G401 (cell line): ENCODE measurements around the gene SLC1A5. TPM values are rescaled to one million over a fixed set of nuclear protein-coding genes. Genes with fewer than 3 reads are reported as not detected.

Source experiments
- DNase-seq: peaks from one replicate; pipeline ENCODE4 v3.0.0-alpha.2; 2015; ENCODE audit warnings: low spot score
- in situ Hi-C: cut with HindIII; loops from 2 replicates; pipeline ENCODE4 v1.10.0; 2016; ENCODE audit warnings: low sequenced_read_pairs, mixed read lengths
- total RNA-seq: library from RNA; depleted of rRNA; stranded (reverse); fragments of >200 nt; shearing (Covaris generic); gene quantifications from 2 replicates; pipeline ENCODE4 v1.2.3, GENCODE V29; 2014; rRNA removed

Gene SLC1A5
- total RNA-seq, 1 experiment from 2014 or later = 159 TPM

GRCh38 chr19:46731584-46731983, 56.8 kb downstream of the SLC1A5 start:
- no peak for DNase-seq
- in situ Hi-C loops = no loop called here

- DNase-seq = no peak
- in situ Hi-C loops = no loop called here
Observed at GRCh38 chr19:46731007-46731501, 57.3 kb downstream of the SLC1A5 start.

- DNase-seq = no peak
- in situ Hi-C loops = no loop called here
Observed at GRCh38 chr19:46730595-46730994, 57.8 kb downstream of the SLC1A5 start.

- in situ Hi-C loops = no loop called here
Observed at GRCh38 chr19:46730187-46730586, 58.2 kb downstream of the SLC1A5 start.

GRCh38 chr19:46729696-46730095, 58.7 kb downstream of the SLC1A5 start:
- no peak for DNase-seq
- in situ Hi-C loops = no loop called here

More at GRCh38 chr19:46730187-46730586, 58.2 kb downstream of the SLC1A5 start:
- no peak for DNase-seq

- in situ Hi-C loops = no loop called here
- DNase-seq = peak; percentile 30
Observed at GRCh38 chr19:46728693-46729339, 59.6 kb downstream of the SLC1A5 start.

- in situ Hi-C loops = no loop called here
- DNase-seq = no peak
Observed at GRCh38 chr19:46728208-46728607, 60.2 kb downstream of the SLC1A5 start.

- in situ Hi-C loops = no loop called here
- DNase-seq = no peak
Observed at GRCh38 chr19:46727757-46728156, 60.6 kb downstream of the SLC1A5 start.

- in situ Hi-C loops = no loop called here
Observed at GRCh38 chr19:46726971-46727501, 61.4 kb downstream of the SLC1A5 start.

GRCh38 chr19:46726551-46726950, 61.8 kb downstream of the SLC1A5 start:
- in situ Hi-C loops = no loop called here
- no peak for DNase-seq

More at GRCh38 chr19:46726971-46727501, 61.4 kb downstream of the SLC1A5 start:
- DNase-seq = no peak

GRCh38 chr19:46725859-46726393, 62.5 kb downstream of the SLC1A5 start:
- in situ Hi-C loops = no loop called here

GRCh38 chr19:46725036-46725820, 63.2 kb downstream of the SLC1A5 start:
- in situ Hi-C loops = no loop called here
- no peak for DNase-seq

More at GRCh38 chr19:46725859-46726393, 62.5 kb downstream of the SLC1A5 start:
- no peak for DNase-seq

Other genes starting within 250 kb of the SLC1A5 start
- gene CALM3, start 187.3 kb downstream of the SLC1A5 start, total RNA-seq = 109 and 147 TPM in 2 replicates
- 1.7 and 16.2 TPM in 2 replicates for gene PTGIR, start 163.5 kb downstream of the SLC1A5 start, total RNA-seq
- not detected in 2 replicates for gene GNG8, start 152.4 kb downstream of the SLC1A5 start, total RNA-seq
- 12.0 and 16.3 TPM in 2 replicates for gene DACT3, start 127.4 kb downstream of the SLC1A5 start, total RNA-seq
- gene PRKD2, start 71.5 kb downstream of the SLC1A5 start, total RNA-seq = 14.6 and 19.9 TPM in 2 replicates
- 19.3 and 42.4 TPM in 2 replicates for gene FKRP, start 42.5 kb downstream of the SLC1A5 start, total RNA-seq
- 118 and 134 TPM in 2 replicates for gene STRN4, start 42.1 kb downstream of the SLC1A5 start, total RNA-seq
- gene AP2S1, start 62.3 kb upstream of the SLC1A5 start, total RNA-seq = 227 and 256 TPM in 2 replicates
- gene ARHGAP35, start 72.4 kb upstream of the SLC1A5 start, total RNA-seq = 11.6 and 14.2 TPM in 2 replicates
- gene NPAS1, start 231.2 kb upstream of the SLC1A5 start, total RNA-seq = 5.2 and 7.7 TPM in 2 replicates